IPS DF 6.9 (cell line): Measurements from ENCODE around the gene GTPBP3.
A peak's percentile ranks its signal among the peaks of the same experiment; 100 is the strongest.

Source experiments
- DNase-seq: peaks from one replicate; pipeline ENCODE4 v3.0.0-alpha.2; 2013; ENCODE audit warnings: low read depth, low spot score
- H3K27ac ChIP-seq: one replicate; pipeline ENCODE4 v1.5.1; 2013; ENCODE audit warnings: low read length, control low read depth
- H3K27me3 ChIP-seq: 2 replicates; pipeline ENCODE4 v1.6.1; 2013; ENCODE audit warnings: mild to moderate bottlenecking, low read length; ENCODE audit not compliant: control insufficient read depth, insufficient read depth
- H3K36me3 ChIP-seq: 2 replicates; pipeline ENCODE4 v1.6.1; 2013; ENCODE audit warnings: low read length; ENCODE audit not compliant: control insufficient read depth, insufficient read depth
- H3K4me1 ChIP-seq: 2 replicates; pipeline ENCODE4 v1.6.1; 2013; ENCODE audit warnings: low read length; ENCODE audit not compliant: control insufficient read depth, insufficient read depth
- H3K4me3 ChIP-seq: 2 replicates; pipeline ENCODE4 v1.5.1; 2013; ENCODE audit warnings: mild to moderate bottlenecking, low read length
- H3K9me3 ChIP-seq: 2 replicates; pipeline ENCODE4 v1.6.1; 2013; ENCODE audit warnings: low read length, inconsistent platforms; ENCODE audit not compliant: control insufficient read depth, insufficient read depth
- WGBS: extraction: QIAGEN DNeasy Blood & Tissue Kit; methylation state at CpG from one replicate; pipeline ENCODE4 v1.1.7; 2013; ENCODE audit warnings: mixed read lengths, missing lambda C conversion rate; ENCODE audit not compliant: insufficient read length, insufficient coverage; 5-methylcytosine and 5-hydroxymethylcytosine counted together

The GTPBP3 gene

GRCh38 chr19:17337675-17338432, 501 bp downstream of the GTPBP3 start:
- peak overlapping the region; percentile 74; the same call in 1 of the 2 replicates for H3K4me3 ChIP-seq
- H3K36me3 ChIP-seq = peaks cover 6% of the 10 kb centered on the region; the same call in 1 of the 2 replicates
- H3K9me3 ChIP-seq = no peaks in the 10 kb centered on the region
- no peak overlapping the region for H3K27ac ChIP-seq
- peaks cover 5% of the 10 kb centered on the region; the same call in 1 of the 2 replicates for H3K4me1 ChIP-seq
- DNase-seq = no peak
- H3K27me3 ChIP-seq = no peaks in the 10 kb centered on the region
- no CpG with 5 or more reads among the region's 50 CpGs for WGBS

- Histone ChIP-seq H3K36me3 (peaks cover 6% of the 10 kb centered on the region; the same call in 1 of the 2 replicates), H3K9me3 (no peaks in the 10 kb centered on the region), H3K4me3 (no peak overlapping the region; the same call in 1 of the 2 replicates), H3K27ac (no peak overlapping the region), H3K27me3 (no peaks in the 10 kb centered on the region), H3K4me1 (peaks cover 5% of the 10 kb centered on the region; the same call in 1 of the 2 replicates)
- DNase-seq = no peak
- WGBS = no CpG with 5 or more reads among the region's 30 CpGs
Observed at GRCh38 chr19:17338433-17339078, 1.2 kb downstream of the GTPBP3 start.

- H3K27me3 ChIP-seq = no peaks in the 10 kb centered on the region
- peaks cover 5% of the 10 kb centered on the region; the same call in 1 of the 2 replicates for H3K4me1 ChIP-seq
- no peak overlapping the region for H3K27ac ChIP-seq
- H3K9me3 ChIP-seq = no peaks in the 10 kb centered on the region
- no peak for DNase-seq
- WGBS = no CpG with 5 or more reads among the region's 34 CpGs
- peaks cover 6% of the 10 kb centered on the region; the same call in 1 of the 2 replicates for H3K36me3 ChIP-seq
- H3K4me3 ChIP-seq = no peak overlapping the region
Observed at GRCh38 chr19:17339088-17339741, 1.9 kb downstream of the GTPBP3 start.

GRCh38 chr19:17340302-17340870, 3.0 kb downstream of the GTPBP3 start:
- peaks cover 5% of the 10 kb centered on the region; the same call in 1 of the 2 replicates for H3K4me1 ChIP-seq
- no peak overlapping the region for H3K4me3 ChIP-seq
- DNase-seq = no peak
- H3K9me3 ChIP-seq = no peaks in the 10 kb centered on the region
- H3K36me3 ChIP-seq = peaks cover 6% of the 10 kb centered on the region; the same call in 1 of the 2 replicates
- no peaks in the 10 kb centered on the region for H3K27me3 ChIP-seq
- WGBS = no CpG with 5 or more reads among the region's 21 CpGs
- no peak overlapping the region for H3K27ac ChIP-seq

GRCh38 chr19:17340871-17341357, 3.6 kb downstream of the GTPBP3 start:
- WGBS = no CpG with 5 or more reads among the region's 17 CpGs
- peaks cover 6% of the 10 kb centered on the region; the same call in 1 of the 2 replicates for H3K36me3 ChIP-seq
- DNase-seq = no peak
- H3K27ac ChIP-seq = no peak overlapping the region
- H3K9me3 ChIP-seq = no peaks in the 10 kb centered on the region
- H3K27me3 ChIP-seq = no peaks in the 10 kb centered on the region
- H3K4me3 ChIP-seq = no peak overlapping the region
- H3K4me1 ChIP-seq = peaks cover 5% of the 10 kb centered on the region; the same call in 1 of the 2 replicates

- Histone ChIP-seq H3K9me3 (no peaks in the 10 kb centered on the region), H3K27me3 (no peaks in the 10 kb centered on the region), H3K36me3 (peaks cover 6% of the 10 kb centered on the region; the same call in 1 of the 2 replicates), H3K27ac (no peak overlapping the region), H3K4me3 (no peak overlapping the region), H3K4me1 (peaks cover 5% of the 10 kb centered on the region; the same call in 1 of the 2 replicates)
- DNase-seq = no peak
- WGBS = no CpG with 5 or more reads among the region's 15 CpGs
Observed at GRCh38 chr19:17341386-17341785, 4.0 kb downstream of the GTPBP3 start.

GRCh38 chr19:17341845-17342244, 4.5 kb downstream of the GTPBP3 start:
- Histone ChIP-seq H3K36me3 (peaks cover 6% of the 10 kb centered on the region; the same call in 1 of the 2 replicates), H3K9me3 (no peaks in the 10 kb centered on the region), H3K4me1 (peaks cover 5% of the 10 kb centered on the region; the same call in 1 of the 2 replicates), H3K27me3 (no peaks in the 10 kb centered on the region), H3K4me3 (no peak overlapping the region), H3K27ac (no peak overlapping the region)
- DNase-seq = no peak
- no CpG with 5 or more reads among the region's 7 CpGs for WGBS

- H3K4me3 ChIP-seq = no peak overlapping the region
- no CpG with 5 or more reads among the region's 24 CpGs for WGBS
- 0 out of 2 replicates have a peak, but pooled peaks cover 4% of the 10 kb centered on the region for H3K36me3 ChIP-seq
- H3K9me3 ChIP-seq = no peaks in the 10 kb centered on the region
- H3K27ac ChIP-seq = no peak overlapping the region
- H3K27me3 ChIP-seq = no peaks in the 10 kb centered on the region
- no peak for DNase-seq
- no peaks in the 10 kb centered on the region for H3K4me1 ChIP-seq
Observed at GRCh38 chr19:17346109-17346671, 8.8 kb downstream of the GTPBP3 start.

GRCh38 chr19:17347361-17347760, 10.0 kb downstream of the GTPBP3 start:
- no peaks in the 10 kb centered on the region for H3K4me1 ChIP-seq
- no peak overlapping the region for H3K27ac ChIP-seq
- no peak overlapping the region for H3K4me3 ChIP-seq

More at GRCh38 chr19:17347361-17347760, 10.0 kb downstream of the GTPBP3 start:
- Histone ChIP-seq H3K27me3 (no peaks in the 10 kb centered on the region), H3K36me3 (no peaks in the 10 kb centered on the region), H3K9me3 (no peaks in the 10 kb centered on the region)
- DNase-seq = no peak
- WGBS = no CpG with 5 or more reads among the region's 6 CpGs
